GM12891 (cell line): Measurements from ENCODE around the gene CADM4.

Source experiments
- PAX5 ChIP-seq: IDR thresholded peaks from 2 replicates; pipeline ENCODE4 v1.6.1; 2011; ENCODE audit warnings: low read length, moderate library complexity, mild to moderate bottlenecking; ENCODE audit not compliant: insufficient read depth, severe bottlenecking
- POLR2A ChIP-seq: IDR thresholded peaks from 2 replicates; pipeline ENCODE4 v1.6.1; 2011; ENCODE audit warnings: low read depth, low read length, control low read depth
- POLR2AphosphoS5 ChIP-seq: IDR thresholded peaks from 2 replicates; pipeline ENCODE4 v1.6.1; 2011; ENCODE audit warnings: low read depth, low read length, control low read depth
- POU2F2 ChIP-seq: IDR thresholded peaks from 2 replicates; pipeline ENCODE4 v1.6.1; 2011; ENCODE audit warnings: low read depth, mild to moderate bottlenecking, control low read depth, low read length, moderate library complexity
- SPI1 ChIP-seq: IDR thresholded peaks from 2 replicates; pipeline ENCODE4 v1.6.1; 2011; ENCODE audit warnings: low read depth, low read length, control low read depth
- TAF1 ChIP-seq: IDR thresholded peaks from 2 replicates; pipeline ENCODE4 v1.6.1; 2011; ENCODE audit warnings: low read depth, low read length, control low read depth

- TF ChIP-seq TAF1, result no peak
- no peak for TF ChIP-seq POLR2A
- no peak for TF ChIP-seq POLR2AphosphoS5
- no peak for TF ChIP-seq POU2F2
- TF ChIP-seq SPI1, result no peak
- no peak for TF ChIP-seq PAX5
Measured at GRCh38 chr19:43641333-43641732, 1.7 kb upstream of the CADM4 start.
